Body of pancreas (tissue), 4 donors: ENCODE measurements around the gene EPHB2. TPM values are rescaled to one million over a fixed set of nuclear protein-coding genes. Genes with fewer than 3 reads are reported as not detected.

Experiments
- ATAC-seq: fragments of 150-250 bp; one replicate; pipeline ENCODE4 v1.9.1; 2016
- DNase-seq, 4 donors: peaks; one replicate each; pipeline ENCODE4 v3.0.0-alpha.2; 2019
- H3K27ac ChIP-seq, 4 donors: fragments of 200-600 bp; sonication (generic); 1 replicate in 3 of 4; 2 replicates in 1 of 4; pipeline versions ENCODE4 v1.5.1 to v1.6.1; 2016 to 2019; ENCODE audit warnings: mild to moderate bottlenecking in 1 of 4, mixed read lengths in 1 of 4, moderate library complexity in 1 of 4
- H3K27me3 ChIP-seq, 2 donors: fragments of 200-600 bp; sonication (generic); one replicate each; pipeline ENCODE4 v1.6.0; 2016; ENCODE audit warnings: mild to moderate bottlenecking in 1 of 2
- H3K36me3 ChIP-seq, 2 donors: fragments of 200-600 bp; sonication (generic); replicated peaks in 1 of 2; 2 replicates each; pipeline ENCODE4 v1.5.1; 2016; ENCODE audit warnings: low read depth in 2 of 2; ENCODE audit not compliant: insufficient read depth in 1 of 2
- H3K4me1 ChIP-seq: fragments of 200-600 bp; sonication (generic); one replicate; pipeline ENCODE4 v1.6.0; 2016
- H3K4me3 ChIP-seq, 2 donors: fragments of 200-600 bp; sonication (generic); 1 replicate in 1 of 2; 2 replicates in 1 of 2; pipeline ENCODE4 v1.5.1; 2016 to 2019
- H3K9me3 ChIP-seq, 3 donors: fragments of 200-600 bp; sonication (generic); 1 replicate in 2 of 3; 2 replicates in 1 of 3; pipeline ENCODE4 v1.5.1; 2016
- CTCF ChIP-seq, 7 experiments: fragments of 450-650 bp in 4 of 7; fragments of 200-600 bp in 3 of 7; sonication (generic) in 3 of 7; IDR thresholded peaks; one replicate each; pipeline ENCODE4 v1.5.1; 2016 to 2019; ENCODE audit warnings: antibody characterized with exemption in 7 of 7
- POLR2A ChIP-seq, 3 donors: fragments of 450-650 bp; IDR thresholded peaks; one replicate each; pipeline ENCODE4 v1.6.1; 2016; ENCODE audit warnings: antibody characterized with exemption in 3 of 3, mild to moderate bottlenecking in 2 of 3
- WGBS, 2 donors: methylation state at CpG; one replicate each; pipeline ENCODE4 v1.1.5; 2017; 5-methylcytosine and 5-hydroxymethylcytosine counted together
- intact Hi-C: fragments of 100-400 bp; cut with DNase I; formaldehyde crosslinking; loops from one replicate; pipeline ENCODE4 v1.15.1; 2023
- total RNA-seq, 2 donors: library from RNA; depleted of rRNA; stranded (reverse); fragments of >200 nt; gene quantifications; one replicate each; pipeline ENCODE4 v1.1.0, GENCODE V29; 2016

EPHB2 gene
- total RNA-seq, 2 donors from 2014 or later: 2.9 to 7.9 TPM

- intact Hi-C loops: no loop called here
- Histone ChIP-seq H3K27me3 (no peaks in the 10 kb centered on the region), H3K4me3 (no peak overlapping the region), H3K9me3 (no peaks in the 10 kb centered on the region), H3K27ac (no peak overlapping the region), H3K4me1 (peaks cover 18% of the 10 kb centered on the region), H3K36me3 (no peaks in the 10 kb centered on the region)
- 89 to 95% methylated on average over 1 of the region's 1 CpG for WGBS, 2 donors
- no peak for TF ChIP-seq POLR2A (IDR thresholded peaks at IDR 0.05)
- no peak for TF ChIP-seq CTCF (IDR thresholded peaks at IDR 0.05)
- no peak for DNase-seq
- ATAC-seq: no peak
Measured at GRCh38 chr1:22752339-22752738, 41.7 kb downstream of the EPHB2 start.

GRCh38 chr1:22753481-22753971 lies 42.9 kb downstream of the EPHB2 start:
- Histone ChIP-seq H3K4me3 (no peak overlapping the region), H3K27ac (no peak overlapping the region), H3K27me3 (no peaks in the 10 kb centered on the region), H3K36me3 (no peaks in the 10 kb centered on the region), H3K9me3 (no peaks in the 10 kb centered on the region), H3K4me1 (peaks cover 18% of the 10 kb centered on the region)
- ATAC-seq (no peak), DNase-seq (no peak)
- 85 to 86% methylated on average over 10 to 12 of the region's 12 CpGs for WGBS, 2 donors
- intact Hi-C loops: no loop called here
- TF ChIP-seq CTCF (IDR thresholded peaks at IDR 0.05) (no peak), POLR2A (IDR thresholded peaks at IDR 0.05) (no peak)

- 84 to 89% methylated on average over 4 to 10 of the region's 10 CpGs for WGBS, 2 donors
- intact Hi-C loops: no loop called here
- peaks cover 18% of the 10 kb centered on the region for H3K4me1 ChIP-seq
- ATAC-seq (no peak), DNase-seq (no peak)
- no peaks in the 10 kb centered on the region for H3K9me3 ChIP-seq
- no peaks in the 10 kb centered on the region for H3K36me3 ChIP-seq
- H3K27me3 ChIP-seq: no peaks in the 10 kb centered on the region
- H3K4me3 ChIP-seq: no peak overlapping the region
- TF ChIP-seq CTCF (IDR thresholded peaks at IDR 0.05) (no peak), POLR2A (IDR thresholded peaks at IDR 0.05) (no peak)
- H3K27ac ChIP-seq: no peak overlapping the region
Measured at GRCh38 chr1:22754106-22754768, 43.6 kb downstream of the EPHB2 start.

GRCh38 chr1:22754824-22755223 lies 44.2 kb downstream of the EPHB2 start:
- H3K4me3 ChIP-seq: no peak overlapping the region
- no peak for TF ChIP-seq CTCF (IDR thresholded peaks at IDR 0.05)
- no peak for TF ChIP-seq POLR2A (IDR thresholded peaks at IDR 0.05)
- intact Hi-C loops: no loop called here
- H3K27me3 ChIP-seq: no peaks in the 10 kb centered on the region
- no peaks in the 10 kb centered on the region for H3K9me3 ChIP-seq
- H3K36me3 ChIP-seq: no peaks in the 10 kb centered on the region
- no peak for DNase-seq
- WGBS, 2 donors: 75% methylated on average over 6 to 7 of the region's 7 CpGs
- H3K27ac ChIP-seq: no peak overlapping the region
- ATAC-seq: no peak
- H3K4me1 ChIP-seq: peaks cover 18% of the 10 kb centered on the region

- ATAC-seq (no peak), DNase-seq (no peak)
- TF ChIP-seq CTCF (IDR thresholded peaks at IDR 0.05) (no peak), POLR2A (IDR thresholded peaks at IDR 0.05) (no peak)
- WGBS, 2 donors: 63 to 72% methylated on average over 5 of the region's 5 CpGs
- intact Hi-C loops: no loop called here
- no peaks in the 10 kb centered on the region for H3K9me3 ChIP-seq
- H3K27ac ChIP-seq: no peak overlapping the region
- H3K4me3 ChIP-seq: no peak overlapping the region
- H3K36me3 ChIP-seq: no peaks in the 10 kb centered on the region
- H3K4me1 ChIP-seq: peaks cover 11% of the 10 kb centered on the region
- no peaks in the 10 kb centered on the region for H3K27me3 ChIP-seq
Measured at GRCh38 chr1:22755641-22756040, 45.0 kb downstream of the EPHB2 start.
